ENCODE data around the gene TMEM38B.

DNA sequence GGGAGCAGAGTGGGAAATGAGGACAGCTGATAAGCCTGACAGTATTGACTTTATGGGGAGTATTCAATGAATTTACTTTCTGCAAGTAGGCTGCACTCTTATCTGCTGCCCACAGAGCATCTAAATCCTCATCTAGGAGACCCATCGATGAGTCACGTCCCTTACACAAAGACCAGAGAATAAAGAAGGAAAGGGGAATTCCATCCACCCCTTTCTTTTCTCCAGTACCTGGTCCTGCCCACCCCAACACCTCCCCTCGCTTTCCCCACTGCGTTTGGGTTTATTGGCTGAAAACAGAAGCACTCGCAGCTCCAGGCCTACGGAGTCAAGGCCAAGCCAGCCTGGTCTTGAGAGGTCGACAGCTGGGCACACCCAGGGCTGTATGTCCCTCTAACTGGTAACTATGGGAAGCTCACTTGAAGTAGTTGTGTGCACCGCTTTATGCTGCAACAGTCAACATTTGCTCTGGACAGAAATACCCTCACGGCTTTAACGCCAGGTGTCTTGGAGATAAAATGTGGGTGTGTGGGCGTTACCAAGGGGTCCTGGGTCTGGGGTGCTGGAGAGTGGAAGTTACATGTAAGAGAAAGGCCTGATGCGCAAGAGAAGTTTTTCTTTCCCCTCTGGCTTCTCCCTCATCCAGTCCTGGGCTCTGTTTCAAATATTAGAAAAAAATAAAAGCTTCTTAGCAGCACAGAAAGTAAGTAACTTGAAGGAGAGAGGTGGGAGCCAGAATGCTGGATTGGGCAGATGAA lies 46.6 kb upstream of the TMEM38B start:
- TF ChIP-seq POLR2A (IDR thresholded peaks at IDR 0.05) = no peak
- TF ChIP-seq, protein P1, sequence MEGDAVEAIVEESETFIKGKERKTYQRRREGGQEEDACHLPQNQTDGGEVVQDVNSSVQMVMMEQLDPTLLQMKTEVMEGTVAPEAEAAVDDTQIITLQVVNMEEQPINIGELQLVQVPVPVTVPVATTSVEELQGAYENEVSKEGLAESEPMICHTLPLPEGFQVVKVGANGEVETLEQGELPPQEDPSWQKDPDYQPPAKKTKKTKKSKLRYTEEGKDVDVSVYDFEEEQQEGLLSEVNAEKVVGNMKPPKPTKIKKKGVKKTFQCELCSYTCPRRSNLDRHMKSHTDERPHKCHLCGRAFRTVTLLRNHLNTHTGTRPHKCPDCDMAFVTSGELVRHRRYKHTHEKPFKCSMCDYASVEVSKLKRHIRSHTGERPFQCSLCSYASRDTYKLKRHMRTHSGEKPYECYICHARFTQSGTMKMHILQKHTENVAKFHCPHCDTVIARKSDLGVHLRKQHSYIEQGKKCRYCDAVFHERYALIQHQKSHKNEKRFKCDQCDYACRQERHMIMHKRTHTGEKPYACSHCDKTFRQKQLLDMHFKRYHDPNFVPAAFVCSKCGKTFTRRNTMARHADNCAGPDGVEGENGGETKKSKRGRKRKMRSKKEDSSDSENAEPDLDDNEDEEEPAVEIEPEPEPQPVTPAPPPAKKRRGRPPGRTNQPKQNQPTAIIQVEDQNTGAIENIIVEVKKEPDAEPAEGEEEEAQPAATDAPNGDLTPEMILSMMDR (IDR thresholded peaks at IDR 0.05) = no peak
